Measurements from ENCODE around the gene CDCA7L. TPM values are rescaled to one million over a fixed set of nuclear protein-coding genes. Genes with fewer than 3 reads are reported as not detected.

Gene CDCA7L
- total and polyA plus RNA-seq, 2 of the 13 experiments (the other 11 are each of a cell fraction or from before 2014, with no cell fraction given) = 2.7 to 4.2 TPM

DNA sequence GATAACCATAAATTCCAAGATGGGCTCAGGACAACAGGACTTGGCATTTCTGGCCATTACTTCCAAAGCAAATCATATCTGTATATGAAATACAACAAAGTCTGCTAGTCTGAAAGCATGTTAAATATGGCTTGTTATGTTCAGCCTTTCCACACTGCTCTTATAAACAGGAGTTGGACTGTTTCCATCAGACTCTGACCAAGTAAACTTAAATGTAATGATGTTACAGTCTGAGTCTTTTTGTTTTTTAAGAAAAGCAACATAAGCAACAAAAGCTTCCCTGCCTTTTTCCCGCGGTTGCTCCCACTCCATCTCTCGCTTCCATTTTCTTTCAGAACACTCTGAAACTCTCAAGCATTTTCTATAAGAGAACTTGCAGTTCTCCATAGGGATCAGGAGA lies 8.1 kb upstream of the CDCA7L start:
- Histone ChIP-seq H4K20me1 (ENCODE audit: insufficient read depth, low read length) (no peaks in the 10 kb centered on the region), H3K4me1 (ENCODE audit: insufficient read depth, low read length) (no peaks in the 10 kb centered on the region), H2AFZ (ENCODE audit: low read length) (no peak overlapping the region), H3K79me2 (ENCODE audit: insufficient read depth, low read length) (no peaks in the 10 kb centered on the region), H3K4me2 (ENCODE audit: low read depth, low read length) (no peak overlapping the region), H3K27me3 (ENCODE audit: control insufficient read depth in 1 of 2, insufficient read depth in 2 of 2, low read length in 2 of 2) (no peaks in the 10 kb centered on the region; a peak in 1 of 5 replicates), H3K27ac (ENCODE audit: extremely low read length, insufficient read depth, low read length) (no peak overlapping the region), H3K4me3 (replicated peaks in 1 of 3; ENCODE audit: insufficient read depth in 1 of 3, low read depth in 2 of 3, low read length in 3 of 3) (no peak overlapping the region), H3K9me3 (ENCODE audit: low read length) (no peaks in the 10 kb centered on the region), H3K36me3 (replicated peaks in 1 of 2; ENCODE audit: control insufficient read depth in 1 of 2, insufficient read depth in 2 of 2, low read length in 2 of 2) (no peaks in the 10 kb centered on the region), H3K9ac (ENCODE audit: insufficient read depth, low read depth, low read length) (no peak overlapping the region)
- DNase-seq (ENCODE audit: low spot score) = no peak
- ATAC-seq = no peak
- 63% methylated on average over 3 of the region's 3 CpGs for WGBS (ENCODE audit: low lambda C conversion rate)
- intact Hi-C loops (cut with micrococcal nuclease; ENCODE audit: unreplicated experiment) = no loop called here
- in situ Hi-C loops (cut with HindIII; ENCODE audit: extremely low pct_ligation_motif_present, low pct_unique_long_range_greater_than_20kb) = no loop called here
- no TSS peak for BruUV-seq (replicated peaks)
- POLR2A ChIA-PET = no interaction called here
- 0 out of 4 replicates have a peak, but pooled peaks of 1 of the 2 experiments have one; percentile 15 for TF ChIP-seq MAFK (conservative IDR thresholded peaks at IDR 0.05 in 1 of 2, IDR thresholded peaks at IDR 0.05 in 1 of 2; ENCODE audit: low read length in 2 of 2)
- no peak for TF ChIP-seq DPF2 (CRISPR knock-in tag; IDR thresholded peaks at IDR 0.05; ENCODE audit: borderline replicate concordance, low read depth)
- CTCF ChIA-PET (ENCODE audit: low intra/inter-chr PET ratio, low total read pairs) = no interaction called here
- FAIRE-seq = no peak

DNA sequence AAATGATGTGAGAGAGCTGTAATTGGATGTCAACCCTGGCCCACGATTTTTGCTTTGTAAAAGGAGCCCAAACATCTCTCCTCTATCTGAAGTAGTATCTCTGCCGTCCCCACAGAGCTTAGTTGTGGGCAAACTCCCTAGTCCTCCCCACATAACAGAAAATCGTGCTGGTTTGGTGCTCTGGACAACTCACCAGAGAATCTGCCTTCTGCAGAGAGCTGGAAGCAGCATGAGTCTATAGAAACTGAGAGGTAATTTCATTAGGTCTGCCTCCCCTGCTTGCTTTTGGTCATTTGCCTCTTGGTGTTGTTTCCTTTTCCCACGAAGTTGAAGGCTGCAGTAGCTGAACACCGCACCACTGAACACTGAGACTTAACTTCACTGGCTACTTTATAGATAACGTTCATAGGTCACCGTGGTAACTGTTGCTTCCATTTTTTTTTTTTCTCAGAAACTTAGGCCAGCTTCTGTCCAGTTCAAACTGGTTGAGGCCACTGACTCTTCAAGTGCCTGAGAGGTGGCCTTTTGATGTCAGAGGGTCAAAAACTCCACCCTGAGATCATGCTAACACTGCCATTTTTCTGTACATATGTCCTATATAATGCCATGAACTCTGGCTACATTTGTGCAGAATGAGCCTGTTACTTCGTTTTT lies 3.3 kb upstream of the CDCA7L start:
- Histone ChIP-seq H3K4me1 (ENCODE audit: insufficient read depth, low read length) (no peaks in the 10 kb centered on the region), H3K27ac (ENCODE audit: extremely low read length, insufficient read depth, low read length) (no peak overlapping the region), H3K9me3 (ENCODE audit: low read length) (no peaks in the 10 kb centered on the region), H2AFZ (ENCODE audit: low read length) (no peak overlapping the region), H3K4me2 (ENCODE audit: low read depth, low read length) (no peak overlapping the region), H4K20me1 (ENCODE audit: insufficient read depth, low read length) (no peaks in the 10 kb centered on the region), H3K79me2 (ENCODE audit: insufficient read depth, low read length) (no peaks in the 10 kb centered on the region), H3K27me3 (ENCODE audit: control insufficient read depth in 1 of 2, insufficient read depth in 2 of 2, low read length in 2 of 2) (peaks cover 0 to 3% of the 10 kb centered on the region in 2 experiments; a peak in 2 of 5 replicates), H3K9ac (ENCODE audit: insufficient read depth, low read depth, low read length) (no peak overlapping the region), H3K4me3 (replicated peaks in 1 of 3; ENCODE audit: insufficient read depth in 1 of 3, low read depth in 2 of 3, low read length in 3 of 3) (no peak overlapping the region), H3K36me3 (replicated peaks in 1 of 2; ENCODE audit: control insufficient read depth in 1 of 2, insufficient read depth in 2 of 2, low read length in 2 of 2) (no peaks in the 10 kb centered on the region)
- ChIA-PET CTCF (ENCODE audit: low intra/inter-chr PET ratio, low total read pairs) (no interaction called here), POLR2A (no interaction called here)
- no peak for TF ChIP-seq ZSCAN31 (CRISPR knock-in tag; IDR thresholded peaks at IDR 0.05; ENCODE audit: low read depth)
- TF ChIP-seq NBN (conservative IDR thresholded peaks at IDR 0.05) = no peak
- TF ChIP-seq PAX8 (CRISPR knock-in tag; IDR thresholded peaks at IDR 0.05; ENCODE audit: borderline replicate concordance) = no peak
- DNase-seq (ENCODE audit: low spot score) (no peak), FAIRE-seq (no peak), ATAC-seq (no peak)
- no TSS peak for BruUV-seq (replicated peaks)
- 13% methylated on average over 8 of the region's 8 CpGs for WGBS (ENCODE audit: low lambda C conversion rate)
- in situ Hi-C loops (cut with HindIII; ENCODE audit: extremely low pct_ligation_motif_present, low pct_unique_long_range_greater_than_20kb) (no loop called here), intact Hi-C loops (cut with micrococcal nuclease; ENCODE audit: unreplicated experiment) (no loop called here)
